WTC11 (cell line): Measurements from ENCODE around the gene RTKN2.

Source experiments
- ATF1 ChIP-seq: sonication (generic); formaldehyde crosslinking; IDR thresholded peaks from 2 replicates; pipeline ENCODE4 v1.8.1; 2023; ENCODE audit warnings: mild to moderate bottlenecking, moderate library complexity, missing genetic modification reagents
- FOXK1 ChIP-seq: sonication (generic); formaldehyde crosslinking; IDR thresholded peaks from 2 replicates; pipeline ENCODE4 v1.8.0; 2022; ENCODE audit warnings: mild to moderate bottlenecking, moderate library complexity, missing genetic modification reagents
- HMGXB4 ChIP-seq: sonication (generic); formaldehyde crosslinking; IDR thresholded peaks from 2 replicates; pipeline ENCODE4 v1.8.1; 2023; ENCODE audit warnings: mild to moderate bottlenecking, moderate library complexity, missing genetic modification reagents
- IRF1 ChIP-seq: sonication (generic); formaldehyde crosslinking; IDR thresholded peaks from 2 replicates; pipeline ENCODE4 v1.8.0; 2023; ENCODE audit warnings: missing genetic modification reagents
- MYBL2 ChIP-seq: sonication (generic); formaldehyde crosslinking; IDR thresholded peaks from 2 replicates; pipeline ENCODE4 v1.8.1; 2023; ENCODE audit warnings: mild to moderate bottlenecking, moderate library complexity, missing genetic modification reagents
- SMAD3 ChIP-seq: sonication (generic); formaldehyde crosslinking; IDR thresholded peaks from 2 replicates; pipeline ENCODE4 v1.8.0; 2022; ENCODE audit warnings: missing genetic modification reagents, mild to moderate bottlenecking, borderline replicate concordance
- ZNF263 ChIP-seq: sonication (generic); formaldehyde crosslinking; IDR thresholded peaks from 2 replicates; pipeline ENCODE4 v1.8.1; 2022; ENCODE audit warnings: low read depth, mild to moderate bottlenecking, moderate library complexity, missing genetic modification reagents
- ZNF281 ChIP-seq: sonication (generic); formaldehyde crosslinking; IDR thresholded peaks from 2 replicates; pipeline ENCODE4 v1.8.0; 2023; ENCODE audit warnings: mild to moderate bottlenecking, missing genetic modification reagents
- ZNF317 ChIP-seq: sonication (generic); formaldehyde crosslinking; IDR thresholded peaks from 2 replicates; pipeline ENCODE4 v1.8.1; 2023; ENCODE audit warnings: low read depth, mild to moderate bottlenecking, moderate library complexity, missing genetic modification reagents, borderline replicate concordance
- TF ChIP-seq, protein P1 (sequence below): fragments of 200-600 bp; IDR thresholded peaks from 2 replicates; pipeline ENCODE4 v1.8.0; 2022; ENCODE audit warnings: antibody characterized with exemption
- TF ChIP-seq, protein P2 (sequence below): sonication (generic); formaldehyde crosslinking; IDR thresholded peaks from 2 replicates; pipeline ENCODE4 v1.8.0; 2022; ENCODE audit warnings: mild to moderate bottlenecking, missing genetic modification reagents

- TF ChIP-seq FOXK1 (CRISPR knock-in tag) (no peak), MYBL2 (CRISPR knock-in tag) (no peak), ZNF281 (CRISPR knock-in tag) (no peak), HMGXB4 (CRISPR knock-in tag) (no peak), ZNF263 (CRISPR knock-in tag) (no peak), ATF1 (CRISPR knock-in tag) (no peak), IRF1 (CRISPR knock-in tag) (no peak), ZNF317 (CRISPR knock-in tag) (no peak), SMAD3 (CRISPR knock-in tag) (no peak)
- TF ChIP-seq, protein P1, sequence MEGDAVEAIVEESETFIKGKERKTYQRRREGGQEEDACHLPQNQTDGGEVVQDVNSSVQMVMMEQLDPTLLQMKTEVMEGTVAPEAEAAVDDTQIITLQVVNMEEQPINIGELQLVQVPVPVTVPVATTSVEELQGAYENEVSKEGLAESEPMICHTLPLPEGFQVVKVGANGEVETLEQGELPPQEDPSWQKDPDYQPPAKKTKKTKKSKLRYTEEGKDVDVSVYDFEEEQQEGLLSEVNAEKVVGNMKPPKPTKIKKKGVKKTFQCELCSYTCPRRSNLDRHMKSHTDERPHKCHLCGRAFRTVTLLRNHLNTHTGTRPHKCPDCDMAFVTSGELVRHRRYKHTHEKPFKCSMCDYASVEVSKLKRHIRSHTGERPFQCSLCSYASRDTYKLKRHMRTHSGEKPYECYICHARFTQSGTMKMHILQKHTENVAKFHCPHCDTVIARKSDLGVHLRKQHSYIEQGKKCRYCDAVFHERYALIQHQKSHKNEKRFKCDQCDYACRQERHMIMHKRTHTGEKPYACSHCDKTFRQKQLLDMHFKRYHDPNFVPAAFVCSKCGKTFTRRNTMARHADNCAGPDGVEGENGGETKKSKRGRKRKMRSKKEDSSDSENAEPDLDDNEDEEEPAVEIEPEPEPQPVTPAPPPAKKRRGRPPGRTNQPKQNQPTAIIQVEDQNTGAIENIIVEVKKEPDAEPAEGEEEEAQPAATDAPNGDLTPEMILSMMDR = no peak
- TF ChIP-seq, protein P2, sequence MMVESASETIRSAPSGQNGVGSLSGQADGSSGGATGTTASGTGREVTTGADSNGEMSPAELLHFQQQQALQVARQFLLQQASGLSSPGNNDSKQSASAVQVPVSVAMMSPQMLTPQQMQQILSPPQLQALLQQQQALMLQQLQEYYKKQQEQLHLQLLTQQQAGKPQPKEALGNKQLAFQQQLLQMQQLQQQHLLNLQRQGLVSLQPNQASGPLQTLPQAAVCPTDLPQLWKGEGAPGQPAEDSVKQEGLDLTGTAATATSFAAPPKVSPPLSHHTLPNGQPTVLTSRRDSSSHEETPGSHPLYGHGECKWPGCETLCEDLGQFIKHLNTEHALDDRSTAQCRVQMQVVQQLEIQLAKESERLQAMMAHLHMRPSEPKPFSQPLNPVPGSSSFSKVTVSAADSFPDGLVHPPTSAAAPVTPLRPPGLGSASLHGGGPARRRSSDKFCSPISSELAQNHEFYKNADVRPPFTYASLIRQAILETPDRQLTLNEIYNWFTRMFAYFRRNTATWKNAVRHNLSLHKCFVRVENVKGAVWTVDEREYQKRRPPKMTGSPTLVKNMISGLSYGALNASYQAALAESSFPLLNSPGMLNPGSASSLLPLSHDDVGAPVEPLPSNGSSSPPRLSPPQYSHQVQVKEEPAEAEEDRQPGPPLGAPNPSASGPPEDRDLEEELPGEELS = no peak
Observed at GRCh38 chr10:62261666-62262065, 7.0 kb downstream of the RTKN2 start.
